LNCAP (cell line): ENCODE measurements around the gene ZNF891.

Experiments used
- TF ChIP-seq, protein P1 (sequence below): fragments of 450-650 bp; IDR thresholded peaks from 2 replicates; pipeline ENCODE4 v1.5.1; 2017; ENCODE audit warnings: mild to moderate bottlenecking

ZNF891 gene

DNA sequence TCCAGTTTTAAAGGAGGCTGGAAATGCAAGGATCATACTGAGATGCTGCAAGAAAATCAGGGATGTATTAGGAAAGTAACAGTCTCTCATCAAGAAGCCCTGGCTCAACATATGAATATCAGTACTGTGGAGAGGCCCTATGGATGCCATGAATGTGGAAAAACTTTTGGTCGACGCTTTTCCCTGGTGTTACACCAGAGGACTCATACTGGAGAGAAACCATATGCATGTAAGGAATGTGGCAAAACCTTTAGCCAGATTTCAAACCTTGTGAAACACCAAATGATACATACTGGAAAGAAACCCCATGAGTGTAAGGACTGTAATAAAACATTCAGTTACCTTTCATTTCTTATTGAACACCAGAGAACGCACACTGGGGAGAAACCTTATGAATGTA, 24.5 kb downstream of the ZNF891 start:
- TF ChIP-seq, protein P1, sequence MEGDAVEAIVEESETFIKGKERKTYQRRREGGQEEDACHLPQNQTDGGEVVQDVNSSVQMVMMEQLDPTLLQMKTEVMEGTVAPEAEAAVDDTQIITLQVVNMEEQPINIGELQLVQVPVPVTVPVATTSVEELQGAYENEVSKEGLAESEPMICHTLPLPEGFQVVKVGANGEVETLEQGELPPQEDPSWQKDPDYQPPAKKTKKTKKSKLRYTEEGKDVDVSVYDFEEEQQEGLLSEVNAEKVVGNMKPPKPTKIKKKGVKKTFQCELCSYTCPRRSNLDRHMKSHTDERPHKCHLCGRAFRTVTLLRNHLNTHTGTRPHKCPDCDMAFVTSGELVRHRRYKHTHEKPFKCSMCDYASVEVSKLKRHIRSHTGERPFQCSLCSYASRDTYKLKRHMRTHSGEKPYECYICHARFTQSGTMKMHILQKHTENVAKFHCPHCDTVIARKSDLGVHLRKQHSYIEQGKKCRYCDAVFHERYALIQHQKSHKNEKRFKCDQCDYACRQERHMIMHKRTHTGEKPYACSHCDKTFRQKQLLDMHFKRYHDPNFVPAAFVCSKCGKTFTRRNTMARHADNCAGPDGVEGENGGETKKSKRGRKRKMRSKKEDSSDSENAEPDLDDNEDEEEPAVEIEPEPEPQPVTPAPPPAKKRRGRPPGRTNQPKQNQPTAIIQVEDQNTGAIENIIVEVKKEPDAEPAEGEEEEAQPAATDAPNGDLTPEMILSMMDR, result no peak

DNA sequence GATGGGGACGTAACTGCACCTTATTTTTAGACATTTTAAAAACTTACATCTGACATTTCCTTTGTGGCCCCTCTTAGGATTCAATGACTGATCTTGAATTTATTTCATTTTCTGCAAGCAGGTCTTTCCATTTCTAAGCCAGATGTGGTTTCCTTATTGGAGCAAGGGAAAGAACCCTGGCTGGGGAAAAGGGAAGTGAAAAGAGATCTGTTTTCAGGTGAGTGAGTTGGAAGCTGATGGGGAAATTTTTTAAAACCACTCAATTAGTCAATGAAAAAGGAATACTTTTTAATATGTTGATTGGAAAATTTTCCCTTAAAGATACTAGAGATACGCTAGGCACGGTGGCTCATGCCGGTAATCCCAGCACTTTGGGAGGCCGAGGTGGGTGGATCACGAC, 46.7 kb downstream of the ZNF891 start:
- TF ChIP-seq, protein P1, result no peak

DNA sequence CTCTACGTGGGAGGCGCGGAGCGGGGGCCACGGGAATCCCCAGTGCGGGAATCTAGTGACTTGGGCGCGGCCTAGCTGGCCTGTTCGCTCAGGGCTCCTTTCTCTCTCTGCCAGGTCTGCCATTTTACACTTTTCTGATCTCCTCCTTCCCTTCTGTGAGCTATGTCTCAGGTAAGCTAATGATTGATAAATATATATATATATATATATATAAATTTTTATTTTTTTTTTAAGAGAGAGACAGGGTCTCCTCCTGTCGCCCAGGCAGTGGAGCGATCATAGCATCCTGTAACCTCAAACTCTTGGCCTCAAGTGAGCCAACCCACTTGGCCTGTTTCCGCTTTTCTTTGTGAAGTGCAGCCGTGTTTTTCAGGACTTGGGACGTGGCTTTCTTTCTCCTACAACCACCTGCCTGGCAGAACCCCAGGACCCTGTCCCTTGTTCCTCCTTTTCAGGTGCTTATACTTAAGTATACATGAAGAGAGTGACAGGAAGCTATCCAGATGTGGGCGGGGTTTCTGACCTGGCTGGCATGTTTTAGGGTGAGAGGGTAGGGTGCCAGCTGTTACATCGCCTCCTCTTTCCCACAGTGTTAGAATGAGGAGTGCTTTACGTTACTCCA, 48.8 kb downstream of the ZNF891 start:
- TF ChIP-seq, protein P1, result no peak

DNA sequence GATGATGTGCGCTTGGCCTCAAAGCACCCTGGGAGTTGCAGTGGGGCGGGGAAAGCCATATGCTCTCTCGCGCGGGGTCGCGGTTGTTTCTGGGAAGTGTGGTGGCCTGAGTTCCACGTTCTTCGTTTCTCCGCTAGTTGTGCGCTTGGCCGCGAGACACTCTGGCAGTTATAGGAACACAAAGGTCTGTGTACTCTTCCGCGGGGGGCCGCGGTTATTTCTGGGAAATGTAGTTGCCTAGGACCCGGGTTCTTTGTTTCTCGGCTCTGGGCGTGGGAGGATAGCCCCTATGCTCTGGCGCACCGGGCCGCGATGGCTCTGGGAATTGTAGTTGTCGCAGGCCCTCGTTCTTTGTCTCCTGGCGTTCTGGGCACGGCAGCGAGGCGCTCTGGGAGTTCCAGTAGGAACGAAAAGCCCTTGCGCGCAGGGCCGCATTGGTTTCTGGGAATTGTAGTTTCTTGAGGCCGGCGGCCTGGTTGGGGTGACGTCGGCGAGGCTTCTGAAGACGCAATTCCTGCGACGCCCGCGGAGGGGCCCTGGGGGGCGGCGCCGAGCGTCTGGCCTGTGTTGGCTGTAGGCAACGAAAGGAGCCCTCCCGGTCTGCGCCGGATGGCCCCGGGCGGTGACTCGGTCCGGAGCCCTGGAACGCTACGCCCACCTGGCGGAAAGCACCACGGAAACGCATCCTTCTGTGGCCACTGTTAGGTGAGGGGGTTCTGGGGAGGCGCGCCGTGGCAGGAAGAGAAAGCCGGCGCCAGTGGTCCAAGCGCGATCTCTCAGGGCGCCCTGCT, 49.5 kb downstream of the ZNF891 start, which contains the start of gene ZNF140:
Gene ZNF140 (plus strand): TSS at position 556 of the 791 bp plus-strand sequence. CDS start 398 bp downstream, outside the sequence.
- TF ChIP-seq, protein P1, result no peak

DNA sequence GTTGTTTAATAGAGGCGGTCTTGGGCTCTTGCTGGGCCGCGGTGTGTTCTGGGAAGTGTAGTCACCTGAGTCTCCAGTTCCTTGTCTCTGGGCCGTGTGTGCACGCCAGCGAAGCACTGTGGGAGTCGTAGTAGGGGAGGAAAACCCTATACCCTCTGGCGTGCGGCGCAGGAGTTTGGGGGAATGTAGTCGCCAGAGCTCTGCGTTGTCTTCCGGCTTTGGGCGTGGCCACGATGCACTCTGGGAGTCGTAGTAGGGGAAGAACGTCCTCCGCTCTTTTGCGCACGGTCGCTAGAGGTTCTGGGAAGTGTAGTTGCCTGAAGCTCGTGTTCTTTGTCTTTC, 50.1 kb downstream of the ZNF891 start:
- TF ChIP-seq, protein P1, result no peak

DNA sequence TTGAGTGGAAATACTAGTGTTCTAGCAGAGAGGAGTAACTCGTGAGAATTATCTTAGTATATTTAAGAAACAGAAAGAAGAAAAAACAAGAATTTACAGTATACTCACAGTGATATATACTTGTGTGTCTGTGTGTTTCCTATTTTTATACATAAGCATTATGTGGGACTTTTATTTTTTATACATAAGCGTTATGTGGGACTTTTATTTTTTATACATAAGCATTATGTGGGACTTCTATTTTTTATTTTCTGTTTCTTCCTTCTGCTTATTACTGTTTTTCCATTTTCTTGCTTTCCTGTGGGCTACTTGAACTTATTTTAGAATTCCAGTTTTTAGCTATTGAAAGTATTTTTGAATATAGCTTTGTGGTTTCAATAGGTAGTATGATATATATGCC, 56.2 kb downstream of the ZNF891 start:
- TF ChIP-seq, protein P1, result no peak

DNA sequence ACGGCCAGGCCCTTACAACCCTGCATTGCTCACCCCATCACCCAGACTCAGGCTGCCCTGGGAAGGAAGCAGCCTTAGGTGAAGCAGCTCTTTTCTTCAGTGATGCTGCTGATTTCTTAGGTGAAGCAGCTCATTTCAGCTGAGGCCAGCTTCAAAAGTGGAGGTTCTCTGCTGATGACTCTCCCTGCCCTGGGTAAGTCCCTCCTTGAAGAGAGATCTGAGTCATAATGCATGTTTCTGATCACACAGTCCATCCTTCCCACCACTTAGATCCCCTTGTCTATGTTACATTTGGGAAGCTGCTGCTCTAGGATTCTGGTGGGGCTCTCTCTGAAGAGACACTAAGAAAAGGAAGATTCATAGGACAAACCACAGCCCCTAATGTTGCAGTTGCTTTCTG, 66.5 kb downstream of the ZNF891 start:
- TF ChIP-seq, protein P1, result no peak
